Hepatocyte (in vitro differentiated cells): ENCODE data around the gene LCAT. TPM values are rescaled to one million over a fixed set of nuclear protein-coding genes. Genes with fewer than 3 reads are reported as not detected.

ENCODE experiments used
- DNase-seq: peaks from one replicate; pipeline ENCODE4 v3.0.0-alpha.2; 2016; ENCODE audit warnings: low spot score
- H2AFZ ChIP-seq: fragments of 200-600 bp; sonication (generic); 2 replicates; pipeline ENCODE4 v1.6.0; 2016; ENCODE audit warnings: antibody characterized with exemption, mild to moderate bottlenecking
- H3K27ac ChIP-seq: fragments of 200-600 bp; sonication (generic); 2 replicates; pipeline ENCODE4 v1.5.1; 2016; ENCODE audit warnings: mild to moderate bottlenecking
- H3K27me3 ChIP-seq: fragments of 200-600 bp; sonication (generic); 2 replicates; pipeline ENCODE4 v1.6.1; 2016
- H3K36me3 ChIP-seq: fragments of 200-600 bp; sonication (generic); replicated peaks from 2 replicates; pipeline ENCODE4 v1.5.1; 2016; ENCODE audit warnings: low read depth; ENCODE audit not compliant: insufficient read depth
- H3K4me1 ChIP-seq: fragments of 200-600 bp; sonication (generic); 2 replicates; pipeline ENCODE4 v1.5.1; 2016; ENCODE audit warnings: mild to moderate bottlenecking, moderate library complexity; ENCODE audit not compliant: insufficient read depth
- H3K4me2 ChIP-seq: fragments of 200-600 bp; sonication (generic); 2 replicates; pipeline ENCODE4 v1.6.0; 2016
- H3K4me3 ChIP-seq: fragments of 200-600 bp; sonication (generic); 2 replicates; pipeline ENCODE4 v1.5.1; 2016; ENCODE audit warnings: mild to moderate bottlenecking
- H3K79me2 ChIP-seq: fragments of 200-600 bp; sonication (generic); 2 replicates; pipeline ENCODE4 v1.6.0; 2017; ENCODE audit warnings: mild to moderate bottlenecking
- H3K9me2 ChIP-seq: fragments of 200-600 bp; sonication (generic); replicated peaks from 2 replicates; pipeline ENCODE4 v1.6.0; 2017; ENCODE audit warnings: mild to moderate bottlenecking; ENCODE audit not compliant: insufficient read depth
- H3K9me3 ChIP-seq: fragments of 200-600 bp; sonication (generic); 2 replicates; pipeline ENCODE4 v1.5.1; 2016; ENCODE audit warnings: low read depth, mild to moderate bottlenecking
- H4K20me1 ChIP-seq: fragments of 200-600 bp; sonication (generic); 2 replicates; pipeline ENCODE4 v1.6.0; 2016; ENCODE audit warnings: mild to moderate bottlenecking; ENCODE audit not compliant: insufficient read depth, poor library complexity, severe bottlenecking
- CTCF ChIP-seq: fragments of 200-600 bp; sonication (generic); IDR thresholded peaks from 2 replicates; pipeline ENCODE4 v1.5.1; 2016; ENCODE audit warnings: antibody characterized with exemption, mild to moderate bottlenecking; ENCODE audit not compliant: poor library complexity
- EZH2 ChIP-seq: fragments of 200-600 bp; sonication (generic); IDR thresholded peaks from 2 replicates; pipeline ENCODE4 v1.6.1; 2016; ENCODE audit warnings: antibody characterized with exemption, mild to moderate bottlenecking, borderline replicate concordance
- EZH2phosphoT487 ChIP-seq: fragments of 200-600 bp; sonication (generic); IDR thresholded peaks from one replicate; pipeline ENCODE4 v1.6.1; 2018; ENCODE audit warnings: antibody characterized with exemption, mild to moderate bottlenecking, low read depth, moderate library complexity; ENCODE audit not compliant: unreplicated experiment, severe bottlenecking
- WGBS: methylation state at CpG from one replicate; pipeline ENCODE4 v1.1.6; 2016; ENCODE audit warnings: low lambda C conversion rate; ENCODE audit errors: missing lambda C conversion rate; 5-methylcytosine and 5-hydroxymethylcytosine counted together
- polyA plus RNA-seq: library from polyadenylated mRNA; unstranded; fragments of >200 nt; fragmentation: Nextera tagmentation; extraction: Ambion mirVana; gene quantifications from 2 replicates; pipeline ENCODE4 v1.2.1, GENCODE V29; 2016
- total RNA-seq: library from RNA; depleted of rRNA; stranded (reverse); fragments of >200 nt; gene quantifications from 2 replicates; pipeline ENCODE4 v1.2.3, GENCODE V29; 2014

Gene LCAT
- total and polyA plus RNA-seq, 2 experiments from 2014 or later = 15.6 to 44.6 TPM

GRCh38 chr16:67944690-67945391, 921 bp upstream of the LCAT start:
- no peak overlapping the region for H3K4me2 ChIP-seq
- DNase-seq = no peak
- H3K4me1 ChIP-seq = no peaks in the 10 kb centered on the region
- no peak overlapping the region for H3K4me3 ChIP-seq
- no peak overlapping the region for H3K27ac ChIP-seq
- no peaks in the 10 kb centered on the region for H3K36me3 ChIP-seq
- H3K9me3 ChIP-seq = no peaks in the 10 kb centered on the region
- H3K27me3 ChIP-seq = no peaks in the 10 kb centered on the region
- peaks cover 3% of the 10 kb centered on the region for H3K79me2 ChIP-seq
- TF ChIP-seq EZH2 = no peak
- TF ChIP-seq EZH2phosphoT487 = no peak
- no peak for TF ChIP-seq CTCF
- H4K20me1 ChIP-seq = no peaks in the 10 kb centered on the region
- WGBS = 99% methylated on average over 24 of the region's 24 CpGs
- H3K9me2 ChIP-seq = no peaks in the 10 kb centered on the region
- no peak overlapping the region for H2AFZ ChIP-seq

DNA sequence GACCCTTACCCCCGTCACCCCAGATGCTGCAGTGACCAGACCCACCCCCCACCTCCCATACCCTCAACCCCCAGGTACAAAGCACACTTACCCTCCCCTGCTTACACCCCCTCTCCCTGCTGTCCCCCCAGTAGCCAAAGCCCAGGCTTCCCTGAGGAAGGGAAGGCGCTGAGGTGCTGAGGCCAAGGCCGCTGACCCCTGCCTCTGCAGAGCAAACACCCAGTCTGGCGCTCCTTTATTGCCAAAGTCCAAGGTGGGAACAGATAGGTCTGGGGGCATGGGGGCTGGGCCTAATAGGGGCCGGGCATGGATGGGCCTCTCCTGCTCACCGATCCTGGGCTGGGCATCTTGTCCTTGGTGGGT, 683 bp downstream of the LCAT start:
- DNase-seq = no peak
- TF ChIP-seq EZH2 = no peak
- Histone ChIP-seq H3K9me2 (no peaks in the 10 kb centered on the region), H4K20me1 (no peaks in the 10 kb centered on the region), H3K79me2 (peaks cover 13% of the 10 kb centered on the region), H2AFZ (no peak overlapping the region), H3K27ac (no peak overlapping the region), H3K4me1 (no peaks in the 10 kb centered on the region), H3K4me3 (no peak overlapping the region), H3K27me3 (no peaks in the 10 kb centered on the region), H3K9me3 (no peaks in the 10 kb centered on the region), H3K36me3 (no peaks in the 10 kb centered on the region), H3K4me2 (no peak overlapping the region)
- WGBS = 100% methylated on average over 3 of the region's 6 CpGs

DNA sequence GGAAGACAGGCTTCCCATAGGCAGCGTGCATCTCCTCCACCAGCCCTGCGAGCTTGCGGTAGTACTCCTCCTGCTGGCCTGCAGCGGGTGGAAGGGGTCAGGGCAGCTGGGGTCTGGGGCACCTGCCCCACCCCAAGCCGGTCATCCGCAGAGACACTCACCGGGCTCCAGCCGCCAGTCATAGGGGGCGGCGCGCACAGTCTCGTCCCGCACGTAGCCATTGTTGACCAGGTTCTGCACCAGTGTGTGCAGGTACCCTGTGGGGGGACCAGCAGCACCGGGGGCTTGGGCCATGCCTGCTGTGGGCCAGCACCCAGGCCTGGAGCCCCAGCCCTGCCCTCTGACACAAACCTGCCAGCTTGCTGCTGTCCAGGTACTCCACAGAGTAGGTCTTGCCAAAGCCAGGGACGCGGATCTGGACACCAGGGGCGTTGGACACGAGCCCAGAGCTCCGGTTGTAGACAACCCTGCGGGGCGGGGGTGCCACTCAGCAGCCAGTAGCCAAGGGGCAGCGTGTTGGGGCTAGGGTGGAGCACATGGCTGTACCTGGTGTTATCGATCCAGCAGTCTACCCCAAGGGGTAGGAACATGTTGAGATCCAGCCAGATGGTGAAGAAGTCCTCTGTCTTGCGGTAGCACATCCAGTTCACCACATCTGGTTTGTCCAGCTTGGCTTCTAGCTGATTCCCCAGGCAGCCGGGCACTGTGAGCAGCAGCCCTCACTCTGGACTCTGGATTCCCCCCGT, 1.2 kb downstream of the LCAT start:
- Histone ChIP-seq H4K20me1 (no peaks in the 10 kb centered on the region), H3K4me2 (no peak overlapping the region), H3K9me3 (no peaks in the 10 kb centered on the region), H3K9me2 (no peaks in the 10 kb centered on the region), H3K4me3 (no peak overlapping the region), H3K27ac (no peak overlapping the region), H3K79me2 (peaks cover 18% of the 10 kb centered on the region), H3K36me3 (no peaks in the 10 kb centered on the region), H2AFZ (no peak overlapping the region), H3K27me3 (no peaks in the 10 kb centered on the region), H3K4me1 (no peaks in the 10 kb centered on the region)
- TF ChIP-seq EZH2phosphoT487 = no peak
- TF ChIP-seq CTCF = no peak
- no peak for TF ChIP-seq EZH2
- no peak for DNase-seq
- 96% methylated on average over 27 of the region's 27 CpGs for WGBS

DNA sequence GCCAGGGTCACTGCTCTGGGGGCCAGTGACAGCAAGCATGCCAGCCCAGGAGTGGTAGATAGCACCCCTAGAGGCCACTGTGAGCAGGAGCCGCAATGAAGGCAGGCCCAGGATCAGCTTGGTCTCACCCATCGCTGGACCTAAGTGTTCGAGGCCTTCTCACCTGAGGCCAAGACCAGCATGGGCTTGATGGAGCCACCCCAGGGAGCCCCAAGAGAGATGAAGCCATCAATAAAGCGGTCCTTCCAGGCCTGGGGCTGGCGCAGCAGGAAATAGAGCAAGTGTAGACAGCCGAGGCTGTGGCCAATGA, 1.8 kb downstream of the LCAT start:
- WGBS = 84% methylated on average over 6 of the region's 6 CpGs
- H3K36me3 ChIP-seq = no peaks in the 10 kb centered on the region
- peaks cover 23% of the 10 kb centered on the region for H3K79me2 ChIP-seq
- H3K27me3 ChIP-seq = no peaks in the 10 kb centered on the region
- no peaks in the 10 kb centered on the region for H3K9me2 ChIP-seq
- H3K4me1 ChIP-seq = peaks cover 4% of the 10 kb centered on the region
- no peaks in the 10 kb centered on the region for H4K20me1 ChIP-seq
- DNase-seq = peak; percentile 55
- TF ChIP-seq EZH2 (no peak), EZH2phosphoT487 (no peak), CTCF (peak; percentile 53)
- no peaks in the 10 kb centered on the region for H3K9me3 ChIP-seq
- H2AFZ ChIP-seq = no peak overlapping the region
- no peak overlapping the region for H3K4me2 ChIP-seq
- H3K27ac ChIP-seq = no peak overlapping the region
- H3K4me3 ChIP-seq = no peak overlapping the region
